Kidney (tissue), 14 donors: Measurements from ENCODE around the gene BNC2. TPM values are rescaled to one million over a fixed set of nuclear protein-coding genes. Genes with fewer than 3 reads are reported as not detected.

ENCODE experiments used
- DNase-seq, 5 donors: peaks; one replicate each; pipeline ENCODE4 v3.0.0-alpha.2; 2013 to 2020
- FAIRE-seq: peaks from 2 replicates; lab custom pipeline; 2012; peaks lifted over from hg19 to GRCh38; lab: Jason Lieb, UNC
- H3K27ac ChIP-seq, 2 donors: one replicate each; pipeline ENCODE4 v1.7.0; 2013; ENCODE audit warnings: low read depth in 2 of 2, low read length in 2 of 2, inconsistent platforms in 1 of 2
- H3K27me3 ChIP-seq: one replicate; pipeline ENCODE4 v1.7.1; 2013; ENCODE audit warnings: low read length, inconsistent platforms; ENCODE audit not compliant: control insufficient read depth, insufficient read depth
- H3K36me3 ChIP-seq, 3 donors: one replicate each; pipeline versions ENCODE4 v1.7.0 to v1.7.1; 2013; ENCODE audit warnings: low read length in 3 of 3, control low read depth in 1 of 3, inconsistent platforms in 1 of 3; ENCODE audit not compliant: insufficient read depth in 3 of 3, control insufficient read depth in 2 of 3
- H3K4me1 ChIP-seq, 3 donors: one replicate each; pipeline versions ENCODE4 v1.7.0 to v1.7.1; 2013; ENCODE audit warnings: low read length in 3 of 3, inconsistent platforms in 1 of 3, low read depth in 1 of 3; ENCODE audit not compliant: control insufficient read depth in 2 of 3, insufficient read depth in 2 of 3
- H3K4me3 ChIP-seq, 3 donors: one replicate each; pipeline versions ENCODE4 v1.7.0 to v1.8.1; 2013; ENCODE audit warnings: low read length in 3 of 3, control low read depth in 1 of 3, inconsistent platforms in 1 of 3
- H3K9ac ChIP-seq, 3 donors: one replicate each; pipeline versions ENCODE4 v1.7.0 to v1.7.1; 2013; ENCODE audit warnings: low read length in 3 of 3, control low read depth in 1 of 3, inconsistent platforms in 1 of 3
- H3K9me3 ChIP-seq, 3 donors: one replicate each; pipeline versions ENCODE4 v1.7.0 to v1.7.1; 2013; ENCODE audit warnings: low read length in 3 of 3, control low read depth in 1 of 3, inconsistent platforms in 1 of 3; ENCODE audit not compliant: control insufficient read depth in 2 of 3, insufficient read depth in 1 of 3
- CTCF ChIP-seq: IDR thresholded peaks from 3 replicates; pipeline ENCODE4 v1.5.1; 2012; ENCODE audit warnings: mild to moderate bottlenecking, moderate library complexity, borderline replicate concordance; ENCODE audit not compliant: insufficient read depth; ENCODE audit errors: extremely low read depth
- intact Hi-C: fragments of 100-400 bp; cut with DNase I; formaldehyde crosslinking; loops from one replicate; pipeline ENCODE4 v1.11.1; 2022
- polyA plus RNA-seq: library from polyadenylated mRNA; stranded (reverse); fragments of 350-450 nt; fragmentation: Illumina TruSeq; extraction: RNeasy Lipid Tissue Mini Kit (QIAGEN cat#74804); gene quantifications from one replicate; pipeline ENCODE4 v1.2.3, GENCODE V29; 2014; ENCODE audit warnings: low read depth, low replicate concordance; ENCODE audit not compliant: insufficient read depth
- total RNA-seq: library from RNA; stranded (reverse); fragmentation: NEBNext Ultra II Directional; extraction: Animal tissue kit (Norgen Biotek cat#: 25700); gene quantifications from one replicate; pipeline ENCODE4 v1.2.1, GENCODE V29; 2021
- donor health status: control.
- donor health status: control.
- donor health status: control.
- donor health status: control.
- donor health status: control.
- donor health status: DM: yes; HTN: yes; CAD: no.
- donor health status: Normal renal cell carcinoma (clear cell type).

Gene BNC2
- total and polyA plus RNA-seq, 2 donors from 2014 or later = 5.4 to 37.9 TPM

- Histone ChIP-seq H3K4me3 (no peak overlapping the region), H3K4me1 (no peaks in the 10 kb centered on the region), H3K9ac (no peak overlapping the region), H3K9me3 (no peaks in the 10 kb centered on the region), H3K27ac (no peak overlapping the region), H3K36me3 (no peaks in the 10 kb centered on the region), H3K27me3 (no peaks in the 10 kb centered on the region)
- no peak for DNase-seq
- FAIRE-seq = no peak
- intact Hi-C loops = no loop called here
- no peak for TF ChIP-seq CTCF
These were observed 56.6 kb downstream of the BNC2 start for GRCh38 chr9:16813838-16814237.

- H3K27me3 ChIP-seq = no peaks in the 10 kb centered on the region
- TF ChIP-seq CTCF = no peak
- no peaks in the 10 kb centered on the region for H3K4me1 ChIP-seq
- intact Hi-C loops = no loop called here
- no peak for FAIRE-seq
- H3K36me3 ChIP-seq = no peaks in the 10 kb centered on the region
- H3K4me3 ChIP-seq = no peak overlapping the region
- H3K27ac ChIP-seq = no peak overlapping the region
- DNase-seq = no peak
- H3K9ac ChIP-seq = no peak overlapping the region
- no peaks in the 10 kb centered on the region for H3K9me3 ChIP-seq
These were observed 58.3 kb downstream of the BNC2 start for GRCh38 chr9:16811987-16812685.

GRCh38 chr9:16809912-16810610, 60.4 kb downstream of the BNC2 start:
- Histone ChIP-seq H3K4me1 (no peaks in the 10 kb centered on the region), H3K9me3 (no peaks in the 10 kb centered on the region), H3K36me3 (no peaks in the 10 kb centered on the region), H3K27ac (no peak overlapping the region), H3K9ac (no peak overlapping the region), H3K4me3 (no peak overlapping the region), H3K27me3 (no peaks in the 10 kb centered on the region)
- FAIRE-seq = no peak
- intact Hi-C loops = no loop called here
- no peak for TF ChIP-seq CTCF
- DNase-seq = no peak
